ENCODE data around the gene KIZ.

GRCh38 chr20:21114584-21114983, 11.3 kb upstream of the KIZ start:
- no peak for TF ChIP-seq CTCF (conservative IDR thresholded peaks at IDR 0.05; ENCODE audit: low read depth, low read length)
- no peak for TF ChIP-seq POLR2A (IDR thresholded peaks at IDR 0.05; ENCODE audit: low read depth, low read length)
- no peak for TF ChIP-seq MAFK (IDR thresholded peaks at IDR 0.05; ENCODE audit: low read depth, low read length)

Measured in IMR-90 (cell line).